Ovary (tissue), 9 donors: Measurements from ENCODE around the gene STEAP3. TPM values are rescaled to one million over a fixed set of nuclear protein-coding genes. Genes with fewer than 3 reads are reported as not detected.

ENCODE experiments used
- DNase-seq, 5 donors: peaks; one replicate each; pipeline ENCODE4 v3.0.0-alpha.2; 2019 to 2020
- H3K27ac ChIP-seq, 2 donors: fragments of 200-600 bp; one replicate each; pipeline versions ENCODE4 v1.5.1 to v1.8.0; 2019 to 2022
- H3K27me3 ChIP-seq: fragments of 200-600 bp; one replicate; pipeline ENCODE4 v1.8.0; 2022
- H3K36me3 ChIP-seq: fragments of 200-600 bp; sonication (generic); one replicate; pipeline ENCODE4 v1.5.1; 2019
- H3K4me1 ChIP-seq: one replicate; pipeline ENCODE4 v1.8.1; 2013; ENCODE audit warnings: mild to moderate bottlenecking, moderate library complexity; ENCODE audit not compliant: insufficient read depth
- H3K4me3 ChIP-seq: fragments of 200-600 bp; sonication (generic); one replicate; pipeline ENCODE4 v1.5.1; 2017
- H3K9me3 ChIP-seq, 2 donors: fragments of 200-600 bp in 1 of 2; sonication (generic) in 1 of 2; one replicate each; pipeline versions ENCODE4 v1.5.1 to v1.8.1; 2013 to 2019; ENCODE audit warnings: mild to moderate bottlenecking in 1 of 2, moderate library complexity in 1 of 2
- EP300 ChIP-seq: sonication (generic); formaldehyde crosslinking; IDR thresholded peaks from one replicate; pipeline ENCODE4 v1.6.1; 2017; ENCODE audit warnings: antibody characterized with exemption
- POLR2A ChIP-seq: fragments of 450-650 bp; IDR thresholded peaks from one replicate; pipeline ENCODE4 v1.6.1; 2017; ENCODE audit warnings: antibody characterized with exemption, mild to moderate bottlenecking, moderate library complexity
- WGBS, 3 donors: extraction: QIAGEN DNeasy Blood & Tissue Kit in 1 of 3; methylation state at CpG; one replicate each; pipeline versions ENCODE4 v1.1.5 to v1.1.7; 2013 to 2017; 5-methylcytosine and 5-hydroxymethylcytosine counted together
- intact Hi-C, 4 donors: fragments of 100-400 bp; cut with DNase I; formaldehyde crosslinking; loops; one replicate each; pipeline versions ENCODE4 v1.11.0 to v1.15.1; 2022 to 2023
- polyA plus RNA-seq, 2 donors: library from polyadenylated mRNA; stranded (reverse); fragments of 200-250 nt in 1 of 2; fragments of 350-450 nt in 1 of 2; fragmentation: Illumina TruSeq in 1 of 2; extraction: RNeasy Lipid Tissue Mini Kit (QIAGEN cat#74804) in 1 of 2; gene quantifications; one replicate each; pipeline ENCODE4 v1.2.3, GENCODE V29; 2013 to 2014
- total RNA-seq, 7 donors: library from RNA; depleted of rRNA in 2 of 7; stranded (reverse); fragments of >200 nt in 2 of 7; fragmentation: NEBNext Ultra II Directional in 3 of 7; extraction: Animal tissue kit (Norgen Biotek cat#: 25700) in 3 of 7; gene quantifications; one replicate each; pipeline versions ENCODE4 v1.1.0 to v1.2.4, GENCODE V29; 2016 to 2023
- TF ChIP-seq, protein P1 (sequence below), 3 donors: fragments of 450-650 bp in 2 of 3; fragments of 200-600 bp in 1 of 3; IDR thresholded peaks; one replicate each; pipeline versions ENCODE4 v1.5.1 to v1.8.0; 2016 to 2022; ENCODE audit warnings: antibody characterized with exemption in 3 of 3, mild to moderate bottlenecking in 1 of 3
- donor health status: DM: no; HTN: no; CAD: no; lungs with moderate emphysema.
- donor health status: DM: no; HTN: no; CAD: no.
- donor health status: Bipolar disorder and iron deficiency.
- donor health status: DM: yes; HTN: yes; CAD: no.
- donor health status: DM: no; HTN: no; CAD: no.
- donor health status: DM: yes; HTN: yes; CAD: no.

Gene STEAP3
- total and polyA plus RNA-seq, 9 donors: 2.3 to 13.3 (median 5.8) TPM

GRCh38 chr2:119260646-119261492, 37.2 kb downstream of the STEAP3 start:
- DNase-seq: no peak
- Histone ChIP-seq H3K9me3 (no peaks in the 10 kb centered on the region), H3K4me1 (peaks cover 1% of the 10 kb centered on the region), H3K36me3 (no peaks in the 10 kb centered on the region), H3K4me3 (no peak overlapping the region), H3K27me3 (no peaks in the 10 kb centered on the region), H3K27ac (no peak overlapping the region)
- intact Hi-C loops: loop anchor here in 1 of 4 donors (10.0 kb wide), 1 partner anchor 236 kb away; no protein-coding TSS in a partner anchor
- TF ChIP-seq POLR2A (no peak), EP300 (no peak)
- TF ChIP-seq, protein P1, sequence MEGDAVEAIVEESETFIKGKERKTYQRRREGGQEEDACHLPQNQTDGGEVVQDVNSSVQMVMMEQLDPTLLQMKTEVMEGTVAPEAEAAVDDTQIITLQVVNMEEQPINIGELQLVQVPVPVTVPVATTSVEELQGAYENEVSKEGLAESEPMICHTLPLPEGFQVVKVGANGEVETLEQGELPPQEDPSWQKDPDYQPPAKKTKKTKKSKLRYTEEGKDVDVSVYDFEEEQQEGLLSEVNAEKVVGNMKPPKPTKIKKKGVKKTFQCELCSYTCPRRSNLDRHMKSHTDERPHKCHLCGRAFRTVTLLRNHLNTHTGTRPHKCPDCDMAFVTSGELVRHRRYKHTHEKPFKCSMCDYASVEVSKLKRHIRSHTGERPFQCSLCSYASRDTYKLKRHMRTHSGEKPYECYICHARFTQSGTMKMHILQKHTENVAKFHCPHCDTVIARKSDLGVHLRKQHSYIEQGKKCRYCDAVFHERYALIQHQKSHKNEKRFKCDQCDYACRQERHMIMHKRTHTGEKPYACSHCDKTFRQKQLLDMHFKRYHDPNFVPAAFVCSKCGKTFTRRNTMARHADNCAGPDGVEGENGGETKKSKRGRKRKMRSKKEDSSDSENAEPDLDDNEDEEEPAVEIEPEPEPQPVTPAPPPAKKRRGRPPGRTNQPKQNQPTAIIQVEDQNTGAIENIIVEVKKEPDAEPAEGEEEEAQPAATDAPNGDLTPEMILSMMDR (IDR thresholded peaks at IDR 0.05): no peak
- WGBS, 3 donors: 60 to 66% (median 61%) methylated on average over 11 of the region's 11 CpGs

- 89 to 91% (median 90%) methylated on average over 17 of the region's 17 CpGs for WGBS, 3 donors
- DNase-seq: no peak
- no peaks in the 10 kb centered on the region for H3K4me1 ChIP-seq
- H3K27ac ChIP-seq: no peak overlapping the region
- TF ChIP-seq EP300 (no peak), POLR2A (no peak)
- TF ChIP-seq, protein P1 (IDR thresholded peaks at IDR 0.05): no peak
- intact Hi-C loops: loop anchor here in 1 of 4 donors (10.0 kb wide), 1 partner anchor 237 kb away; no protein-coding TSS in a partner anchor
- no peaks in the 10 kb centered on the region for H3K36me3 ChIP-seq
- no peaks in the 10 kb centered on the region for H3K27me3 ChIP-seq
- no peaks in the 10 kb centered on the region for H3K9me3 ChIP-seq
- H3K4me3 ChIP-seq: no peak overlapping the region
Observed at GRCh38 chr2:119261493-119262225, 38.0 kb downstream of the STEAP3 start.

DNA sequence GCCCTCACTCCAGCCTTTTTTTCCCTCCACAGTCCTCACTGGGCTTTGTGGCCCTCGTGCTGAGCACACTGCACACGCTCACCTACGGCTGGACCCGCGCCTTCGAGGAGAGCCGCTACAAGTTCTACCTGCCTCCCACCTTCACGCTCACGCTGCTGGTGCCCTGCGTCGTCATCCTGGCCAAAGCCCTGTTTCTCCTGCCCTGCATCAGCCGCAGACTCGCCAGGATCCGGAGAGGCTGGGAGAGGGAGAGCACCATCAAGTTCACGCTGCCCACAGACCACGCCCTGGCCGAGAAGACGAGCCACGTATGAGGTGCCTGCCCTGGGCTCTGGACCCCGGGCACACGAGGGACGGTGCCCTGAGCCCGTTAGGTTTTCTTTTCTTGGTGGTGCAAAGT, 39.4 kb downstream of the STEAP3 start:
- no peak for DNase-seq
- intact Hi-C loops: loop anchor here in 1 of 4 donors (10.0 kb wide), 1 partner anchor 238 kb away; no protein-coding TSS in a partner anchor
- WGBS, 3 donors: 96 to 97% (median 96%) methylated on average over 23 of the region's 23 CpGs
- H3K27ac ChIP-seq: no peak overlapping the region
- H3K9me3 ChIP-seq: no peaks in the 10 kb centered on the region
- TF ChIP-seq POLR2A (no peak), EP300 (no peak)
- TF ChIP-seq, protein P1 (IDR thresholded peaks at IDR 0.05): no peak
- no peak overlapping the region for H3K4me3 ChIP-seq
- no peaks in the 10 kb centered on the region for H3K4me1 ChIP-seq
- H3K36me3 ChIP-seq: no peaks in the 10 kb centered on the region
- no peaks in the 10 kb centered on the region for H3K27me3 ChIP-seq

DNA sequence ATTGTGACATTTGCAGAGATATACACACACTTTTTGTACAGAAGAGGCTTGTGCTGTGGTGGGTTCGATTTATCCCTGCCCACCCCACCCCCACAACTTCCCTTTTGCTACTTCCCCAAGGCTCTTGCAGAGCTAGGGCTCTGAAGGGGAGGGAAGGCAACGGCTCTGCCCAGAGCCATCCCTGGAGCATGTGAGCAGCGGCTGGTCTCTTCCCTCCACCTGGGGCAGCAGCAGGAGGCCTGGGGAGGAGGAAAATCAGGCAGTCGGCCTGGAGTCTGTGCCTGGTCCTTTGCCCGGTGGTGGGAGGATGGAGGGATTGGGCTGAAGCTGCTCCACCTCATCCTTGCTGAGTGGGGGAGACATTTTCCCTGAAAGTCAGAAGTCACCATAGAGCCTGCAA, 40.0 kb downstream of the STEAP3 start:
- Histone ChIP-seq H3K4me1 (no peaks in the 10 kb centered on the region), H3K9me3 (no peaks in the 10 kb centered on the region), H3K36me3 (no peaks in the 10 kb centered on the region), H3K4me3 (no peak overlapping the region), H3K27ac (no peak overlapping the region), H3K27me3 (no peaks in the 10 kb centered on the region)
- 76 to 87% (median 77%) methylated on average over 5 of the region's 5 CpGs for WGBS, 3 donors
- intact Hi-C loops: loop anchor here in 1 of 4 donors (10.0 kb wide), 1 partner anchor 239 kb away; no protein-coding TSS in a partner anchor
- DNase-seq: no peak
- TF ChIP-seq, protein P1 (IDR thresholded peaks at IDR 0.05): no peak
- no peak for TF ChIP-seq POLR2A
- no peak for TF ChIP-seq EP300
